DND-41 (cell line): ENCODE results near the gene IHH.

Experiments used
- ATAC-seq: fragments of 200-7000 bp; cut with Tn5 transposase; 3 replicates; pipeline ENCODE4 v1.9.1; 2021; ENCODE audit warnings: low read depth; ENCODE audit not compliant: insufficient read depth
- DNase-seq: peaks from one replicate; pipeline ENCODE4 v3.0.0-alpha.2; 2020
- H2AFZ ChIP-seq: 2 replicates; pipeline ENCODE4 v1.6.0; 2012; ENCODE audit warnings: low read depth, low read length
- H3K27ac ChIP-seq: 2 replicates; pipeline ENCODE4 v1.5.1; 2012; ENCODE audit warnings: low read length, inconsistent platforms
- H3K27me3 ChIP-seq: fragments of 200-600 bp; sonication (generic); 2 replicates; pipeline ENCODE4 v1.6.0; 2012; ENCODE audit warnings: low read length, mild to moderate bottlenecking, inconsistent platforms; ENCODE audit not compliant: insufficient read depth, poor library complexity
- H3K36me3 ChIP-seq: 2 replicates; pipeline ENCODE4 v1.5.1; 2012; ENCODE audit warnings: low read length, inconsistent platforms; ENCODE audit not compliant: insufficient read depth
- H3K4me1 ChIP-seq: 2 replicates; pipeline ENCODE4 v1.5.1; 2012; ENCODE audit warnings: mild to moderate bottlenecking, low read length; ENCODE audit not compliant: insufficient read depth
- H3K4me2 ChIP-seq: 2 replicates; pipeline ENCODE4 v1.6.0; 2012; ENCODE audit warnings: mild to moderate bottlenecking, moderate library complexity, low read length, inconsistent platforms; ENCODE audit not compliant: insufficient read depth
- H3K4me3 ChIP-seq, 2 experiments: fragments of 200-600 bp in 1 of 2; shearing (Covaris generic) in 1 of 2; 2 replicates each; pipeline ENCODE4 v1.5.1; 2012 to 2016; ENCODE audit warnings: inconsistent platforms in 2 of 2, low read length in 2 of 2, mild to moderate bottlenecking in 2 of 2, low read depth in 1 of 2, moderate library complexity in 1 of 2
- H3K79me2 ChIP-seq: 2 replicates; pipeline ENCODE4 v1.6.0; 2012; ENCODE audit warnings: low read length, inconsistent platforms; ENCODE audit not compliant: insufficient read depth
- H3K9ac ChIP-seq: 2 replicates; pipeline ENCODE4 v1.6.0; 2012; ENCODE audit warnings: low read depth, mild to moderate bottlenecking, inconsistent platforms, low read length, moderate library complexity
- H3K9me3 ChIP-seq: 2 replicates; pipeline ENCODE4 v1.5.1; 2012; ENCODE audit warnings: low read length, moderate library complexity, mild to moderate bottlenecking, inconsistent platforms; ENCODE audit not compliant: insufficient read depth, severe bottlenecking
- H4K20me1 ChIP-seq: 2 replicates; pipeline ENCODE4 v1.6.0; 2012; ENCODE audit warnings: low read length; ENCODE audit not compliant: insufficient read depth
- EZH2 ChIP-seq: IDR thresholded peaks from 3 replicates; pipeline ENCODE4 v1.6.1; 2012; ENCODE audit warnings: borderline replicate concordance, low read depth, mild to moderate bottlenecking, moderate library complexity, low read length, inconsistent platforms; ENCODE audit not compliant: severe bottlenecking
- TF ChIP-seq, protein P1 (sequence below): IDR thresholded peaks from 2 replicates; pipeline ENCODE4 v1.5.1; 2012; ENCODE audit warnings: borderline replicate concordance, low read length, moderate library complexity, mild to moderate bottlenecking; ENCODE audit not compliant: poor library complexity, severe bottlenecking; ENCODE audit errors: extremely low read depth

IHH gene

DNA sequence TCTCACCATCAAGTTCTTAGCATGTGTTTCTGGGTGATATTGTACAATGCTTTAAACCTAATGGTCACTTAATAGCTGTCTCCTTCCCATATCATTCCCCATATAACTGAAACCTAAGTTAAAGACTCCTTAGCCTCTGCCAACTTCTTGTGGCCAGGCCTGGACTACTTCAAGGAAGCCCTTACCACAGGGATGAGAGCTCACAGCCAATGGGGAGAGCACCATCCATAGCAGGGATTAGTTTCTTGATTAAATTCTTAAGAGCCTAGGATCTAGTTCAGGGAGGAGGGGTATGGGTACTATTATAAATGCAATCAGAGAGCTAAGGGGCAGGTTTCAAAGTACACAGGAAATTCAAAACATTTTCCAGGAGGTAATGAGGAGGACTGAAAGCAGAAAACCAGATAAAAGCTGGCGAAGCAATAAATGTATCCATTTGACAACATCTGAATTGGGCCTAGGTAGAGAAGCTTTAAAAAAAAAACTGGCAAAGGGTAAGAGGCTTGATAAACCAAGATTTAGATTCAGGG is 34.8 kb upstream of the IHH start:
- no peak for ATAC-seq

DNA sequence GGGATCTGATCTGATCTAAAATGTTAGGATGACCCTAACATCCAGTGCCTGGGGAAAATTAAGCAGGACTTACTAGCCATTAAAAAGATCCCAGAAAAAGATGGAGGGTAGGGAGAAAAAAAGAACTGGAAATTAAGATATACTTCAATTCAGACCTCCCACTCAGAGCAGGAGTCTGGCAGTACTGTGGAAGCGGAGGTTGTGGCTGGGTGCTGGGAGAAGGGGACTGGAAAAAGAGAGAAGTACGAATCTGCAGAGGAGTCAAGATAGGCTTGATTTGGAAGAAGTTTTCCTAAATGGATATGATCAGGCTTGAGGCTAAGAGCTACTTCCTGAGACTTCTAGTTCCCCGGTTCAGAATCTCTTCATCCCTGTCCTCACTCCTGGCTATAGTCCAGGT is 33.5 kb upstream of the IHH start:
- no peak for ATAC-seq
- no peak overlapping the region for H3K27ac ChIP-seq
- no peak for TF ChIP-seq EZH2
- TF ChIP-seq, protein P1, sequence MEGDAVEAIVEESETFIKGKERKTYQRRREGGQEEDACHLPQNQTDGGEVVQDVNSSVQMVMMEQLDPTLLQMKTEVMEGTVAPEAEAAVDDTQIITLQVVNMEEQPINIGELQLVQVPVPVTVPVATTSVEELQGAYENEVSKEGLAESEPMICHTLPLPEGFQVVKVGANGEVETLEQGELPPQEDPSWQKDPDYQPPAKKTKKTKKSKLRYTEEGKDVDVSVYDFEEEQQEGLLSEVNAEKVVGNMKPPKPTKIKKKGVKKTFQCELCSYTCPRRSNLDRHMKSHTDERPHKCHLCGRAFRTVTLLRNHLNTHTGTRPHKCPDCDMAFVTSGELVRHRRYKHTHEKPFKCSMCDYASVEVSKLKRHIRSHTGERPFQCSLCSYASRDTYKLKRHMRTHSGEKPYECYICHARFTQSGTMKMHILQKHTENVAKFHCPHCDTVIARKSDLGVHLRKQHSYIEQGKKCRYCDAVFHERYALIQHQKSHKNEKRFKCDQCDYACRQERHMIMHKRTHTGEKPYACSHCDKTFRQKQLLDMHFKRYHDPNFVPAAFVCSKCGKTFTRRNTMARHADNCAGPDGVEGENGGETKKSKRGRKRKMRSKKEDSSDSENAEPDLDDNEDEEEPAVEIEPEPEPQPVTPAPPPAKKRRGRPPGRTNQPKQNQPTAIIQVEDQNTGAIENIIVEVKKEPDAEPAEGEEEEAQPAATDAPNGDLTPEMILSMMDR: no peak
- no peaks in the 10 kb centered on the region for H3K79me2 ChIP-seq
- no peak overlapping the region for H3K4me3 ChIP-seq
- H3K36me3 ChIP-seq: peaks cover 2% of the 10 kb centered on the region; the same call in 1 of the 2 replicates
- no peak overlapping the region for H3K4me2 ChIP-seq
- H4K20me1 ChIP-seq: no peaks in the 10 kb centered on the region
- no peaks in the 10 kb centered on the region for H3K4me1 ChIP-seq
- no peak overlapping the region for H3K9ac ChIP-seq
- no peaks in the 10 kb centered on the region for H3K27me3 ChIP-seq
- no peaks in the 10 kb centered on the region for H3K9me3 ChIP-seq
- no peak for DNase-seq
- no peak overlapping the region for H2AFZ ChIP-seq

More for the DNA sequence above, 34.8 kb upstream of the IHH start:
- no peak overlapping the region for H3K9ac ChIP-seq
- H4K20me1 ChIP-seq: no peaks in the 10 kb centered on the region
- no peak overlapping the region for H3K4me3 ChIP-seq
- peaks cover 2% of the 10 kb centered on the region; the same call in 1 of the 2 replicates for H3K36me3 ChIP-seq
- no peaks in the 10 kb centered on the region for H3K27me3 ChIP-seq
- H3K4me1 ChIP-seq: no peaks in the 10 kb centered on the region
- no peak overlapping the region for H3K4me2 ChIP-seq
- DNase-seq: no peak
- TF ChIP-seq, protein P1: no peak
- TF ChIP-seq EZH2: no peak
- H3K9me3 ChIP-seq: no peaks in the 10 kb centered on the region
- no peak overlapping the region for H2AFZ ChIP-seq
- no peak overlapping the region for H3K27ac ChIP-seq
- H3K79me2 ChIP-seq: no peaks in the 10 kb centered on the region

GRCh38 chr2:219090436-219091299 is 29.9 kb upstream of the IHH start:
- Histone ChIP-seq H3K27ac (no peak overlapping the region), H3K79me2 (no peaks in the 10 kb centered on the region), H3K9me3 (no peaks in the 10 kb centered on the region), H3K4me3 (no peak overlapping the region), H3K36me3 (peaks cover 2% of the 10 kb centered on the region; the same call in 1 of the 2 replicates), H4K20me1 (no peaks in the 10 kb centered on the region), H3K4me1 (no peaks in the 10 kb centered on the region), H3K9ac (no peak overlapping the region), H3K4me2 (no peak overlapping the region), H2AFZ (no peak overlapping the region), H3K27me3 (no peaks in the 10 kb centered on the region)
- ATAC-seq: no peak
- no peak for DNase-seq
- TF ChIP-seq EZH2: no peak
- TF ChIP-seq, protein P1: no peak
